Vagina (tissue), 2 donors: ENCODE measurements around the gene KHDC1L. TPM values are rescaled to one million over a fixed set of nuclear protein-coding genes. Genes with fewer than 3 reads are reported as not detected.
"Not testable (repeated sequence)": the region's sequence is repeated elsewhere in the genome, so short reads cannot be mapped to it uniquely, and the experiment has no call there.

Experiments
- DNase-seq, 2 donors: peaks; one replicate each; pipeline ENCODE4 v3.0.0-alpha.2; 2017; ENCODE audit errors: extremely low spot score in 2 of 2
- H3K27ac ChIP-seq: fragments of 200-600 bp; sonication (generic); one replicate; pipeline ENCODE4 v1.5.1; 2019
- H3K27me3 ChIP-seq: fragments of 200-600 bp; sonication (generic); one replicate; pipeline ENCODE4 v1.5.1; 2019
- H3K36me3 ChIP-seq, 2 donors: fragments of 200-600 bp; sonication (generic); one replicate each; pipeline ENCODE4 v1.5.1; 2017 to 2019
- H3K4me1 ChIP-seq: fragments of 200-600 bp; sonication (generic); one replicate; pipeline ENCODE4 v1.5.1; 2019
- H3K4me3 ChIP-seq, 2 donors: fragments of 200-600 bp; sonication (generic); 1 replicate in 1 of 2; 2 replicates in 1 of 2; pipeline ENCODE4 v1.5.1; 2016 to 2019
- H3K9me3 ChIP-seq: fragments of 200-600 bp; sonication (generic); one replicate; pipeline ENCODE4 v1.5.1; 2019
- POLR2A ChIP-seq, 2 donors: fragments of 450-650 bp; IDR thresholded peaks; one replicate each; pipeline ENCODE4 v1.6.1; 2017; ENCODE audit warnings: antibody characterized with exemption in 2 of 2, mild to moderate bottlenecking in 2 of 2, moderate library complexity in 2 of 2
- POLR2AphosphoS5 ChIP-seq, 2 donors: sonication (generic); formaldehyde crosslinking; IDR thresholded peaks; one replicate each; pipeline ENCODE4 v1.9.0; 2017; ENCODE audit warnings: antibody characterized with exemption in 2 of 2, mild to moderate bottlenecking in 2 of 2, low read depth in 1 of 2; ENCODE audit not compliant: insufficient read depth in 1 of 2
- intact Hi-C: fragments of 100-400 bp; cut with DNase I; formaldehyde crosslinking; loops from one replicate; pipeline ENCODE4 v1.15.1; 2023
- total RNA-seq: library from RNA; depleted of rRNA; stranded (reverse); fragments of >200 nt; gene quantifications from one replicate; pipeline ENCODE4 v1.2.3, GENCODE V29; 2016
- TF ChIP-seq, protein P1 (sequence below), 3 experiments: fragments of 450-650 bp in 2 of 3; fragments of 200-600 bp in 1 of 3; sonication (generic) in 1 of 3; IDR thresholded peaks; one replicate each; pipeline ENCODE4 v1.5.1; 2017 to 2019; ENCODE audit warnings: antibody characterized with exemption in 3 of 3, mild to moderate bottlenecking in 2 of 3, moderate library complexity in 2 of 3

KHDC1L gene
- total RNA-seq, 1 donor from 2014 or later = not detected

DNA sequence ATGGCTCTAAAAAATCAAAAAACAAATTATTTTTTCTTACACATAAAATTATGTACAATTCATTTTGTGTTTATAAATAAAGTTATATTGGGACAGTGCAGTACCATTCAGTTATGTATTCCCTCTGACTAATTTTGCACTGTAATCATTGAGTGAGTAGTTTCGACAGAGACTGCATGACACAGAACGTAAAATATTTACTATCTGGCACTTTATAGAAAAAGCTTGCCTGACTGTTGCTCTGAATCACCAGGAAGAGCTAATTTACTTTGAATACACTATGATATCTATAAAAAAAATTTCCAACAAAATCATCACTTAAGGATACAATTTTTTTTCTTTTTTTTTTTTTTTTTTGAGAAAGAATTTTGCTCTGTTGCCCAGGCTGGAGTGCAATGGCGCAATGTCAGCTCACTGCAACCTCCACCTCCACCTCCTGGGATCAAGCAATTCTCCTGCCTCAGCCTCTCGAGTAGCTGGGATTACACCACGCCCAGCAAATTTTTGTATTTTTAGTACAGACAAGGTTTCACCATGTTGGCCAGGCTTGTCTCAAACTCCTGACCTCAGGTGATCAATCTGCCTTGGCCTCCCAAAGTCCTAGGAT, 11.0 kb upstream of the KHDC1L start:
- TF ChIP-seq, protein P1, sequence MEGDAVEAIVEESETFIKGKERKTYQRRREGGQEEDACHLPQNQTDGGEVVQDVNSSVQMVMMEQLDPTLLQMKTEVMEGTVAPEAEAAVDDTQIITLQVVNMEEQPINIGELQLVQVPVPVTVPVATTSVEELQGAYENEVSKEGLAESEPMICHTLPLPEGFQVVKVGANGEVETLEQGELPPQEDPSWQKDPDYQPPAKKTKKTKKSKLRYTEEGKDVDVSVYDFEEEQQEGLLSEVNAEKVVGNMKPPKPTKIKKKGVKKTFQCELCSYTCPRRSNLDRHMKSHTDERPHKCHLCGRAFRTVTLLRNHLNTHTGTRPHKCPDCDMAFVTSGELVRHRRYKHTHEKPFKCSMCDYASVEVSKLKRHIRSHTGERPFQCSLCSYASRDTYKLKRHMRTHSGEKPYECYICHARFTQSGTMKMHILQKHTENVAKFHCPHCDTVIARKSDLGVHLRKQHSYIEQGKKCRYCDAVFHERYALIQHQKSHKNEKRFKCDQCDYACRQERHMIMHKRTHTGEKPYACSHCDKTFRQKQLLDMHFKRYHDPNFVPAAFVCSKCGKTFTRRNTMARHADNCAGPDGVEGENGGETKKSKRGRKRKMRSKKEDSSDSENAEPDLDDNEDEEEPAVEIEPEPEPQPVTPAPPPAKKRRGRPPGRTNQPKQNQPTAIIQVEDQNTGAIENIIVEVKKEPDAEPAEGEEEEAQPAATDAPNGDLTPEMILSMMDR (IDR thresholded peaks at IDR 0.05) = no peak
- TF ChIP-seq POLR2A (IDR thresholded peaks at IDR 0.05) (no peak), POLR2AphosphoS5 (IDR thresholded peaks at IDR 0.05; ENCODE audit: insufficient read depth in 1 of 2, low read depth in 1 of 2) (no peak)
- H3K27me3 ChIP-seq = no peaks in the 10 kb centered on the region
- intact Hi-C loops = no loop called here

GRCh38 chr6:73234733-73235132, 9.4 kb upstream of the KHDC1L start:
- Histone ChIP-seq H3K36me3 (no peaks in the 10 kb centered on the region), H3K4me1 (no peaks in the 10 kb centered on the region), H3K9me3 (no peaks in the 10 kb centered on the region), H3K4me3 (no peak overlapping the region), H3K27ac (peak overlapping the region; percentile 24), H3K27me3 (no peaks in the 10 kb centered on the region)
- intact Hi-C loops = no loop called here
- DNase-seq = no peak
- TF ChIP-seq POLR2A (IDR thresholded peaks at IDR 0.05) = no peak
- TF ChIP-seq, protein P1 (IDR thresholded peaks at IDR 0.05) = no peak
- TF ChIP-seq POLR2AphosphoS5 (IDR thresholded peaks at IDR 0.05; ENCODE audit: insufficient read depth in 1 of 2, low read depth in 1 of 2) = no peak

More for the DNA sequence above, 11.0 kb upstream of the KHDC1L start:
- H3K27ac ChIP-seq = no peak overlapping the region
- no peak for DNase-seq
- H3K4me3 ChIP-seq = no peak overlapping the region
- no peaks in the 10 kb centered on the region for H3K36me3 ChIP-seq
- H3K9me3 ChIP-seq = no peaks in the 10 kb centered on the region
- H3K4me1 ChIP-seq = no peaks in the 10 kb centered on the region

DNA sequence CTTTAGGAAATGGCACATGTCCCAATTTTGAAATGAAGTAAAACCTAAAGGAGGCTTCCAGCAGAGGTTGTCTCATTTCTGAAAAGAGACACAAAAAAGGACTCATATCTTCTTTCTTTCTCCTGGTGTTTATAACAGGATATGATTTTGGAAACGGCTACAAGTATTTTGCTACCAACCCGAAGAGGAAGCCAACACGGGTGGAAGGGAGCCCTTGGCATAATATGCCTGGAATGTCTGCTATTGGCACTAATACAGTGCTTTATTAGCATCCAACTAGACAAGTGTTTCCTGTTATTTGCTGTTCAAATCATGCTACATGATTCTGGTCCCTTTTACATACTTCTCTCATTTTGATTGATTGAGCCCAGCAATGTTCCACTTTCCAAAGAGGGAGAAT, 8.7 kb upstream of the KHDC1L start:
- H3K9me3 ChIP-seq, H3K4me1 ChIP-seq, intact Hi-C loops, H3K4me3 ChIP-seq, DNase-seq, H3K27me3 ChIP-seq, H3K36me3 ChIP-seq, H3K27ac ChIP-seq: not testable (repeated sequence)

DNA sequence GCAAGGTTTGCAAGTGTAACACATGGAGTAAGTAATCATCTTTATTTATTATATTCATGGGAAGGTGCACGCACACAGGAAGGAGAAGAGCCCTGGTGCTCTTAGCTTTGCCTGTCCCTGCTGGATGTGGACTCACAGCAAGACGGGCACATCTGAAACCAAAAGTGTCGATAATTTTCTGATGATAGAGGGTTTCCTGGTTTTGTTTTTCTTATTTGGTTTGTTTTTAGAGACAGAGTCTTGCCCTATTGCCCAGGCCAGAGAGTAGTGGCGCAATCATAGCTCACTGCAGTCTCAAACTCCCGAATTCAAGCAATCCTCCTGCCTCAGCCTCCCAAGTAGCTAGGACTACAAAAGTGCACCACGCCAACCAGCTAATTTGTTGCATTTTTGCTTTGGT, 7.8 kb upstream of the KHDC1L start:
- Histone ChIP-seq H3K9me3 (no peaks in the 10 kb centered on the region), H3K36me3 (no peaks in the 10 kb centered on the region), H3K4me3 (no peak overlapping the region), H3K27ac (no peak overlapping the region), H3K4me1 (no peaks in the 10 kb centered on the region), H3K27me3 (no peaks in the 10 kb centered on the region)
- no peak for DNase-seq
- TF ChIP-seq POLR2A (IDR thresholded peaks at IDR 0.05) (no peak), POLR2AphosphoS5 (IDR thresholded peaks at IDR 0.05; ENCODE audit: insufficient read depth in 1 of 2, low read depth in 1 of 2) (no peak)
- TF ChIP-seq, protein P1 (IDR thresholded peaks at IDR 0.05) = no peak
- intact Hi-C loops = no loop called here

GRCh38 chr6:73231986-73232391, 6.7 kb upstream of the KHDC1L start:
- intact Hi-C loops = no loop called here
- H3K9me3 ChIP-seq = no peaks in the 10 kb centered on the region
- no peaks in the 10 kb centered on the region for H3K4me1 ChIP-seq
- no peaks in the 10 kb centered on the region for H3K36me3 ChIP-seq
- no peak for TF ChIP-seq POLR2AphosphoS5 (IDR thresholded peaks at IDR 0.05; ENCODE audit: insufficient read depth in 1 of 2, low read depth in 1 of 2)
- no peaks in the 10 kb centered on the region for H3K27me3 ChIP-seq
- H3K27ac ChIP-seq = no peak overlapping the region
- DNase-seq = no peak
- H3K4me3 ChIP-seq = no peak overlapping the region

DNA sequence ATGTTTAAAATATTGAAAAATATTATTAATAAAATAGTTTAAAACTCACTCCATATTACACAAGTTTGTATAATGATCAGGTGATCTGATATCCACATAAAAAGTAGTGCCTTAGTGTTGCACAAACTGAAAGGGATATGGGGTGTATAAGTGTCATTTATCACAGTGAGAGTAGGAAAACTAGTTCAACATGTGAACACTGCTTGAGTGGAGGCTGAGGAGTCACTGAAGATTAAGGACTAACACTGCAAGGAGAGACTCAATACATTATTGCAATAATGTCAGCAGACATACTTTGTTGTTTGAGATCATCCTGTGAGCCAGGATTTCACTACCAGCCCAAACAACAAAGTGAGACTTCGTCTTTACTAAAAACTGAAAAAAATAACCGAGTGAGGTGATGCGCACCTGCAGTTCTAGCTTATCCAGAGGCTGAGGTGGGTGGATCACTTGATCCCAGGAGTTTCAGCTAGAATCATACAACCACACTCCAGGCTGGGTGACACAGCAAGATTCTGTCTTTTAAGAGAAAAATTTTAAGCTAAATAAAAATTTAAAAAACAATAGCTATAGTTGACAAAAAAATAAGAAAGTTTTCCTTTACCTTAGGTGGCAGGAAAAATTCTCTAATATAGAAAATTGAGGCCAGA, 2.4 kb upstream of the KHDC1L start:
- H3K4me3 ChIP-seq = no peak overlapping the region
- H3K9me3 ChIP-seq = no peaks in the 10 kb centered on the region
- no peaks in the 10 kb centered on the region for H3K4me1 ChIP-seq
- H3K27me3 ChIP-seq = no peaks in the 10 kb centered on the region
- H3K27ac ChIP-seq = no peak overlapping the region
- intact Hi-C loops = no loop called here
- H3K36me3 ChIP-seq = no peaks in the 10 kb centered on the region
- no peak for TF ChIP-seq POLR2AphosphoS5 (IDR thresholded peaks at IDR 0.05; ENCODE audit: insufficient read depth in 1 of 2, low read depth in 1 of 2)
- TF ChIP-seq POLR2A (IDR thresholded peaks at IDR 0.05) = no peak
- TF ChIP-seq, protein P1 (IDR thresholded peaks at IDR 0.05) = no peak
- DNase-seq = no peak
